ELF-1 (cell line): Measurements from ENCODE around the gene CLPTM1L.
"Not testable (repeated sequence)": the region's sequence is repeated elsewhere in the genome, so short reads cannot be mapped to it uniquely, and the experiment has no call there.

Source experiments
- DNase-seq: peaks from one replicate; pipeline ENCODE4 v3.0.0-alpha.2; 2016; ENCODE audit warnings: low read depth, low spot score

CLPTM1L gene

DNA sequence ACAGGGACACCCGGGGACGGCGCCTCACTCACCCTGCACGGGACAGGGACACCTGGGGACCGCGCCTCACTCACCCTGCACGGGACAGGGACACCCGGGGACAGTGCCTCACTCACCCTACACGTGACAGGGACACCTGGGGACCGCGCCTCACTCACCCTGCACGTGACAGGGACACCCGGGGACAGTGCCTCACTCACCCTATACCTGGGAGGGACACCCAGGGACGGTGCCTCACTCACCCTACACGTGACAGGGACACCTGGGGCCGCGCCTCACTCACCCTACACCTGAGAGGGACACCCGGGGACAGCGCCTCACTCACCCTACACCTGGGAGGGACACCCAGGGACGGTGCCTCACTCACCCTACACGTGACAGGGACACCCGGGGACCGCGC is 53.9 kb downstream of the CLPTM1L start:
- not testable (repeated sequence) for DNase-seq

DNA sequence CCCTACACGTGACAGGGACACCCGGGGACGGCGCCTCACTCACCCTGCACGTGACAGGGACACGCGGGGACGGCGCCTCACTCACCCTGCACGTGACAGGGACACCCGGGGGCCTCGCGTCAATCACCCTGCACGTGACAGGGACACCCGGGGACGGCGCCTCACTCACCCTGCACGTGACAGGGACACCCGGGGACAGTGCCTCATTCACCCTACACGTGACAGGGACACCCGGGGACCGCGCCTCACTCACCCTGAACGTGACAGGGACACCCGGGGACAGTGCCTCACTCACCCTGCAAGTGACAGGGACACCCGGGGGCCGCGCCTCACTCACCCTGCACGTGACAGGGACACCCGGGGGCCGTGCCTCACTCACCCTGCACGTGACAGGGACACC is 55.3 kb downstream of the CLPTM1L start:
- DNase-seq: not testable (repeated sequence)

DNA sequence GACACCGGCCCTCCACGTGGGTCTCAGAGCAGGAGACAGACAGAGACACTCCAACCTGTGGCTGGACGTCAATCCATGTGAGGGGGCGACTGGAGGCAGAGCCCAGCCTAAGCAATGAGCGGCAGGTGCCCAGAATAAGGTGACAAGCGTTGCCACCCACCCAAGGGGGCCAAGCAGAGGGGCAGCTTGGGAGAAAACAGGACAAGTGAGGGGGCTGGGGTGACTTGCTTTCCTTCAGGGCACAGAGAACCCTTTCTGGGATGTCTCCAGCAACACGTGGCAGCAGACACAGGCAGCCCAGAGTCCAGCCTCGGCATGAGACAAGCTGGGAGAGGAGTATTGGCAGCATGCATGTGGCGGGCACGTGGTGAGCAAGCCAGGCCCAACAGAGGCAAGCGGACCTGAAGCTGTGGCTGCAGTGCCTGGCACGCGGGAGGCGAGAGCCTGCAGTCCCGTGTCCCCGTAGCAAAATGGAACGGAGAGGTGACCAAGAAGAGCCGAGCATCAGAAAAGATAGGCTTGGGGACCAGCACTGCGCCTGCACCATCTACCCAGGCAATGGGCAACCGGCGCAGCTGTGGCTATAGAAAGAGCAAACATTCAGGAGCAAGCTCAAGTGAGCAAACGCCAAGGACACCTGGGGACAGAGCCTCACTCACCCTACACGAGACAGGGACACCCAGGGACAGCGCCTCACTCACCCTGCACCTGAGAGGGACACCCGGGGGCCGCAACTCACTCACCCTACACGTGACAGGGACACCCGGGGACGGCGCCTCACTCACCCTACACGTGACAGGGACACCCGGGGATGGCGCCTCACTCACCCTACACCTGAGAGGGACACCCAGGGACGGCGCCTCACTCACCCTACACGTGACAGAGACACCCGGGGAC is 56.2 kb downstream of the CLPTM1L start:
- DNase-seq: no peak

DNA sequence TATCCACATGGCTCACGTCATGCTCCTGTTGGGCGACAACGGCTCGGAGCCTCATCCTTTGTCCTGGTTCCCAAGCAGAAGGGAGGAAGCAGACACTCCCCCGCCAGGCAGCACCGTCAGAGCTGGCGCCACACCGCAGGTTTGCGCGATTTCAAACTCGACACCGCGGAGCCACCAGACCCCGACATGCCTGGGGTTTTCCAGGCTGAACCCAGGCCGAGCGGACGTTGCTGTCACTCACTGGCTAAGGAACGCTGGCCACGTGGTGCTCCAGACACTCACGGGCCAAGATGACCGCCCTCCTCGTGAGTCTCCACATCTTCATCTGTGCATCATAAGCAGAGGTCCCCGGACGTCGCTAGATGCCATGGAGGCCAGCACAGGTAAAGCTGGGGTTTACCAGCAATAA is 59.0 kb downstream of the CLPTM1L start:
- DNase-seq: no peak

DNA sequence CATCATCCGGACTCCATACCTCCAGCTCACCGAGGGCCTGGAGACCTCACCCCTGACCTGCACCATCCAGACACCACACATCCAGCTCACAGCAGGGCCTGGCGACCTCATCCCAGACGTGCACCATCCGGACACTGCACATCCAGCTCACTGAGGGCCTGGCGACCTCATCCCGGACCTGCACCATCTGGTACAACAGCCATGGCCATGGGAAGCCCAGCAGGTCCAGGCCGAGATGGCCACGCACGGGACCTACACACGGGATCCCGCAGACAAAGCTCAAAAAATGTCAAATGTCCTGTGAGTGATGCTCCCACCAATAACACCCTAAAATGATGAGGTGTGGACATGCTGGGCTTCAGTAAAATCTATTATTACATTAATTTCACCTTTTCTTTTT is 59.8 kb downstream of the CLPTM1L start:
- DNase-seq: no peak

DNA sequence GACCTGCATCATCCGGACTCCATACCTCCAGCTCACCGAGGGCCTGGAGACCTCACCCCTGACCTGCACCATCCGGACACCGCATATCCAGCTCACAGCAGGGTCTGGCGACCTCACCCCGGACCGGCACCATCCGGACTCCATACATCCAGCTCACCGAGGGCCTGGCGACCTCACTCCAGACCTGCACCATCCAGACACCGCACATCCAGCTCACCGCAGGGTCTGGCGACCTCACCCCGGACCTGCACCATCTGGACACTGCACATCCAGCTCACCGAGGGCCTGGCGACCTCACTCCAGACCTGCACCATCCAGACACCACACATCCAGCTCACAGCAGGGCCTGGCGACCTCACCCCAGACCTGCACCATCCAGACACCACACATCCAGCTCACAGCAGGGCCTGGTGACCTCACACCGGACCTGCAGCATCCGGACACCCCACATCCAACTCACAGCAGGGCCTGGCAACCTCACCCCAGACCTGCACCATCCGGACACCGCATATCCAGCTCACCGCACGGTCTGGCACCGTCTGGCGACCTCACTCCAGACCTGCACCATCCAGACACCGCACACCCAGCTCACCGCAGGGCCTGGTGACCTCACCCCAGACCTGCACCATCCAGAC is 60.4 kb downstream of the CLPTM1L start:
- not testable (repeated sequence) for DNase-seq

DNA sequence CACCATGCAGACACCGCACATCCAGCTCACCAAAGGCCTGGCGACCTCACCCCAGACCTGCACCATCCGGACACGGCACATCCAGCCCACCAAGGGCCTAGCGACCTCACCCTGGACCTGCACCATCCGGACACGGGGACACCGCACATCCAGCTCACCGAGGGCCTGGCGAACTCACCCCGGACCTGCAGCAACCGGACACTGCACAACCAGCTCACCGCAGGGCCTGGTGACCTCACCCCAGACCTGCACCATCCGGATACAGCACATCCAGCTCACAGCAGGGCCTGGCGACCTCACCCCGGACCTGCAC is 61.2 kb downstream of the CLPTM1L start:
- not testable (repeated sequence) for DNase-seq

DNA sequence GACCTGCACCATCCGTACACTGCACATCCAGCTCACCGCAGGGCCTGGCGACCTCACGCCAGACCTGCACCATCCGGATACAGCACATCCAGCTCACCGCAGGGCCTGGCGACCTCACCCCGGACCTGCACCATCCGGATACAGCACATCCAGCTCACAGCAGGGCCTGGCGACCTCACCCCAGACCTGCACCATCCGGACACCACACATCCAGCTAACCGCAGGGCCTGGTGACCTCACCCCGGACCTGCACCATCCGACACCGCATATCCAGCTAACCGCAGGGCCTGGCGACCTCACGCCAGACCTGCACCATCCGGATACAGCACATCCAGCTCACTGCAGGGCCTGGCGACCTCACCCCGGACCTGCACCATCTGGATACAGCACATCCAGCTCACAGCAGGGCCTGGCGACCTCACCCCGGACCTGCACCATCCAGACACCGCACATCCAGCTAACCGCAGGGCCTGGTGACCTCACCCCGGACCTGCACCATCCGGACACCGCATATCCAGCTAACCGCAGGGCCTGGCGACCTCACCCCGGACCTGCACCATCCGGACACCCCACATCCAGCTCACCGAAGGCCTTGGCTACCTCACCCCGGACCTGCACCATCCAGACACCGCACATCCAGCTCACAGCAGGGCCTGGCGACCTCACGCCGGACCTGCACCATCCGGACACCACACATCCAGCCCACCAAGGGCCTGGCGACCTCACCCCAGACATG is 61.7 kb downstream of the CLPTM1L start:
- DNase-seq: not testable (repeated sequence)

DNA sequence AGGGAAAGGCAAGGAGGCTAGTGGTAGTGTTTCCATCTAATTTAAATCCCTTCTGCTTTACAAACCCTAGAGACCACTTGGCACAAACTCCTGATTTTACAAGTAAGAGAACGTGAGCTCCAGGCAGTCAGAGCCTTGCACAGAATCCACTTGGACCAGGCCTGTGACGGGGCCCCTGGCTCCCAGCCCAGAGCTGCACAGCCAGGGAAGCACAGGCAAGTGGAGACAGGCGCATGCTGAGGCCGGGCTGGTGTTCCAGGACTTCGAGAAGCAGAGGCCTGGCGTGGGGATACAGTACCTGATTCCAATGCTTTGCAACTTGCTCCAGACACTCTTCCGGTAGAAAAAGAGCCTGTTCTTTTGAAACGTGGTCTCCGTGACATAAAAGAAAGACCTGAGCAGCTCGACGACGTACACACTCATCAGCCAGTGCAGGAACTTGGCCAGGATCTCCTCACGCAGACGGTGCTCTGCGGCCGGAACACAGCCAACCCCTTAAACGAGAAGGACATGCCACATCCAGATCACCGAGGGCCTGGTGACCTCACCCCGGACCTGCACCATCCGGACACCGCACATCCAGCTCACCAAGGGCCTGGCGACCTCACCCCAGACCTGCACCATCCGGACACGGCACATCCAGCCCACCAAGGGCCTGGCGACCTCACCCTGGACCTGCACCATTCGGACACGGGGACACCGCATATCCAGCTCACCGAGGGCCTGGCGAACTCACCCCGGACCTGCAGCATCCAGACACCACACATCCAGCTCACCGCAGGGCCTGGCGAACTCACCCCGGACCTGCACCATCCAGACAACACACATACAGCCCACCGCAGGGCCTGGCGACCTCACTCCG is 62.5 kb downstream of the CLPTM1L start:
- no peak for DNase-seq

DNA sequence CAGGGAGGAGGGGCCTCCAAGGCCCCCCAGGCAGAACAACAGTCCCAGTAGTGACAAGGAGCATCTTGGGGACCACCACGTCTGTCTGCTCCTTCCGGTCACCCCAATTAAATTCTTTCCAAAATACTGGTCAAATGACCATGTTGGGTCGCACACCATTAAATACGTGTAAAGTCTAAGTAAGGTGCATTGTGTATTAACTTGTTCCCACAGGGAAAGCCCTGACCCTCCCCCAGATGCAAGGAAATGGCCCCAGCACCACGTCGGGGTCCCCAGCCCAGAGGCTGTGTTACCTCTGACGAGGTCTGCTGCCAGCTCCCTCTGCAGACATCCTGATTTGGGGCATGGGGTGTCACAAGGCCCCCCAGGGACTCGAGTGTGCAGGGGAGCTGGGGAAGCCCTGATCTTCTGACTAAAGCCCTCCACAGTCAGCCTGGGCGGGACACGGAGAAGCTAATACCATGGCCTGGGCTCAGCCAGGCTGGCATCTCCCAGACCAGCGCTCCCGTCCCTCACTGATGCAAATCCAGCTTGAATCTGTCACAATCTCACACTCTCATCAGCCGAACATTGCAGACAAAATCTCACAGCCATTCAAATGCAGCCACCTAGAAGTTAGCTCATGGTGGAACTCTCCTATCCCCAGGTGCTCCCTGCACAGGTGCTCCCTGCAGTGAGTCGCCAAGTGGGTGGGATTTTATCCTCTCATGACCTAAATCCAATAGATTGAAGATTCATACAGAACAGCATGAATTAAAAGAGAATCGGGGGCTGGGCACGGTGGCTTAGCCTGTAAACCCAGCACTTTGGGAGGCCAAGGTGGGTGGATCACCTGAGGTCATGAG is 63.6 kb downstream of the CLPTM1L start:
- DNase-seq: no peak

DNA sequence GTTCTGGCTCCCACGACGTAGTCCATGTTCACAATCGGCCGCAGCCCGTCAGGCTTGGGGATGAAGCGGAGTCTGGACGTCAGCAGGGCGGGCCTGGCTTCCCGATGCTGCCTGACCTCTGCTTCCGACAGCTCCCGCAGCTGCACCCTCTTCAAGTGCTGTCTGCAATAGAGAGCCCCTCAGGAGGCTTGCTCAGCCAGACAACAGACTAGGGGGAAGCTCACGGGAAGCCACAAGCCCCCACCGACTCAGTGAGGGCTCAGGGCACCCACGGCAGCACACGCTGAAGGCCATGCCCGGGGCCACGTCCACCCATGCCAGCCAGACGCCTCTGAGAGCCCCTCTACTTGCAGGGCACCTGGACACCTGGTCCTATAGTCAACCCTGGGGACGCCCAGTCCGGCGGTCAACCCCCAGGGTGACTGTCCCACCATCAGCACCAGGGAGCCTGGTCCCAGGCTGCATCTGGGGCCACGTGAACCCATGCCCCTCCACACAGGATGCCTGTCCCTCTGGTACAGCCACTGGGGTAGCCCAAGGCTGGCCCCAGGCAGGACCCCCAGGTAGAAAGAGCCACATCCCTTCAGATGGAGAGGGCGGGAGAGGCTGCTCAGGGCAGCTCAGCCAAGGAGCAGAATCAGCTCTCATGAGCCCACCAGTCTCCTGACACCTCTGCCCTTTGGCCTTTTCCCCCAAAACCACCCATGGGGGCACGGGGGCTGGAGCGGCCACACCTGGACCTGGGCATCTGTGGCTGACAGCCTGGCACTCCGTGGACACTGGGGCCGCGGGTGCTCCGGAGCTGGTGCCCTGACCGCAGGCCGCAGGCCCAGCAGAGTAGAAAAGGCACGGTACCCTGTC is 64.5 kb downstream of the CLPTM1L start:
- no peak for DNase-seq

DNA sequence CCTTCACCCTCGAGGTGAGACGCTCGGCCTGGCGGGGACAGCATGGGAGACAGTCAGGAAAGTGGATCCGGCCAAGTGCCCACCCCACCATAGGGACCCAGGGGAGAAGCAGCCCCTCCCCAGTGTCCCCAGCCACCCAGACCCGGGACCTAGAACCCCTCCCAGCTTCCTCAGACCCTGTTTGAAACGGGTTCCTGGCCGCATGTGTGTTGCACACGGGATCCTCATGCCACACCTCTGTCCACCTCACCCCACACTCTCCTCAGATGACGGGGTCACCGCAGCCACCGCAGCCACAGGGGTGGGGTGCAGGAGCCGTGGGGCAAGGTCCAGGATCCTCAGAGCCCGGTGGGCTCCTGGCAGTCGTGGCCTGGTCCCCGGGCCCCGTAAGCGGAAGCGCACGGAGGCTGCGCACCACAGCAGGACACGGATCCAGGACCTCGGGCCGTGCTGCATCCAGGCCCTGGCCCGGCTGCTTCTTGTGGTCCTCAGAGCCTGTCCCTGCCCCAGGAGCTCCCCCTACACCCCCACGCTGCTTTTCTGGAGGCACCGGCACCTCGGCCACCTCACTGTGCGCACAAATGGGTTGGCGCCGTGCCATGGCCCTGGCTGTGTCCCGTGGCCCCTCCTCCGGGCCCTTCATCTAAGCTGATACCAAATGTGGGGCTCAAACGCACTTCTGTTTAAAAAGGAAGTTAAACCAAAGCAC is 65.3 kb downstream of the CLPTM1L start:
- no peak for DNase-seq

DNA sequence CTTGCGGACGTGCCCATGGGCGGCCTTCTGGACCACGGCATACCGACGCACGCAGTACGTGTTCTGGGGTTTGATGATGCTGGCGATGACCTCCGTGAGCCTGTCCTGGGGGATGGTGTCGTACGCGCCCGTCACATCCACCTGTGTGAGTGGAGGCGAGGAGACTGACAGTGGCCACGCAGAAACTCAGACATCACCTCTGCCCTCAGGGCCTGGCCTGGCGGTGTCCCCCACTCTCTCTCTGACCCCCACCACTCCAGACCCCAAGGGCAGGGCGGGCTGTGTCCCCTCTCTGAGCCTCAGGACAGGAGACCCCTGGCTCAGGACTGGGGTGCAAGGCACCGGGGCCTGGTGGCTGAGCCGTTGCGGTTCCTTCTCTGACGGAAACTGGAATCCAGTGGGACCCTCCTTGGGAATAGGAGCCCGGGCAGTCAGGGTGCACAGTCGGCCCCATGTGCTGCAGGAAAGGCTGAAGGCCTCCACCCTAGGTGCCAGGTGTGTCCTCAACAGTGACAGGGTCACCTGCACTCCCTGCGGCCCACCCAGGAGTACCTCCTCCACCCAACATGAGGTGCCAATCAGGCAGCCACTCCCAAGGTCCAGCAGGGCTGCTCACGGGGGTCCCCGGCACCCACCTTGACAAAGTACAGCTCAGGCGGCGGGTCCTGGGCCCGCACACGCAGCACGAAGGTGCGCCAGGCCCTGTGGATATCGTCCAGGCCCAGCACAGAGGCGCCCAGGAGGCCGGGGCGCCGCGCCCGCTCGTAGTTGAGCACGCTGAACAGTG is 66.0 kb downstream of the CLPTM1L start:
- DNase-seq: no peak

DNA sequence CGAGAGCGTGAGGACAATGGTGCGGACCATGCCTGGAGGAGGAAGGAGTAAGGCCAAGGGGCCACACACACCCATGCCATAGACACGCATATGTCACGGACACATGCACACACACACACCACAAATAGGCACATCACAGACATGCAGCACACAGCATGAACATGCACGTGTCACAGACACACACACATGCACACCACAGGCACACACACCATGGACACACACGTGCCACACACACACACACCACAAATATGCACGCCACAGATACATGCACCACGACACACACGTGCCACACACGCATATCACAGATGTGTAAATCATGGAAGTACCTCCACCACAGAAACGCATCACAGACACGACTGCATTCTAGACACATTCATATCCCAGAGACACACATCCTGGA is 66.7 kb downstream of the CLPTM1L start:
- no peak for DNase-seq

DNA sequence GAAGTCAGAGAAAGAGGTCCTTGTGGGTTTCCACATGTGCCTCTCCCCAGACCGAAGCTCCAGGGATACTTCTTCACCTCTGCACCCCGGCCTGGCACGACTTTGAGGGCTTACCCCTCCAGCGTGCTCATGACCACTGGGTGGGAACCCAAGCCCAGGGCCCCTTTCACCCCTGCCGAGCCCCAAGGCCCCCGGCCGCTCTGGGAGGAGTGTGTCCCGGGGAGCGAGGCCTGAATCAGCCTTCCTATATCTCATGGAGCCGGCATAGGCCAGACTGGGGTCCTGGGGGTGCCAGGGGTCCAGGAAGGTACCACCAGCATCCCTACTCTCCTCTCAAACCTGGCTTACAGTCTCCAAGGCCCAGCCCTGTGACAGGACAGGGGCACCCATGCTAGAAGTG is 67.1 kb downstream of the CLPTM1L start:
- no peak for DNase-seq

DNA sequence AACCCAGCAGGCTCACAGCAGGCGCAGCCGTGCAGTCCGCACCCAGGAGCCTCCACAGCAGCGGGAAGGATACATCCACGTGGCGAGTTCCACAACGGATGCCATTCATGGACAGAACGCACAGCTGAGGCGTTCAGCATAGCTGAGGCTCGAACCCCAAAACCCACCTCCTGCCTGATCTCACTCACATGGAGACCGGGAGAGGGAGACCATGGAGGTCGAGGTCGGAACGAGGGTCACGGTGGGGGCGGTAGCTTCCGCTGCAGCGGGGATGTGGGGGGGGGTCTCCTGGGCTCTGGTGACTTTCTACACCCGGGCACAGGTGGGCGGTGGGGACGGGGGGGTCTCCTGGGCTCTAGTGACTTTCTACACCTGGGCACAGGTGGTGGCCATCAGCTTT is 67.6 kb downstream of the CLPTM1L start:
- no peak for DNase-seq

DNA sequence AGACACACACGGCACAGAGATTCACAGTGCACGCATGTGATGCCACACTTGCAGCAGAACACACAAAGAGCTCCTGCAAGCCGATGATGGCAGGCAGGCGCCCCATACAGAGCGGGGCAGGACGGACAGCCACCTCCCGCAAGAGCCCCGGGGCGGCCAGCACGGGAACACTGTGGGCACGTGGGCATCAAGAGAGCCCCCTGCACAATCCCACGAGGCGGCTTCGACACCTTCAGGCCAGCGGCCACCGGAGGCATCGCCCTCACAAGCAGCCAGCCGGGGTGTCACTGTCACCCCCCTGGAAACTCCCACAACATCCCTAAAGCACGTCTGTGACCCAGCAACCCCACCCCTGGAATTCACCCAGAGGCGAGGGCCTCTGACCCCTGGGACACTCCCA is 68.0 kb downstream of the CLPTM1L start:
- no peak for DNase-seq
